Measurements from ENCODE around the gene ERC1. TPM values are rescaled to one million over a fixed set of nuclear protein-coding genes. Genes with fewer than 3 reads are reported as not detected.

ERC1 gene
- total and polyA plus RNA-seq, 8 donors = 34.9 to 64.9 (median 40.8) TPM

DNA sequence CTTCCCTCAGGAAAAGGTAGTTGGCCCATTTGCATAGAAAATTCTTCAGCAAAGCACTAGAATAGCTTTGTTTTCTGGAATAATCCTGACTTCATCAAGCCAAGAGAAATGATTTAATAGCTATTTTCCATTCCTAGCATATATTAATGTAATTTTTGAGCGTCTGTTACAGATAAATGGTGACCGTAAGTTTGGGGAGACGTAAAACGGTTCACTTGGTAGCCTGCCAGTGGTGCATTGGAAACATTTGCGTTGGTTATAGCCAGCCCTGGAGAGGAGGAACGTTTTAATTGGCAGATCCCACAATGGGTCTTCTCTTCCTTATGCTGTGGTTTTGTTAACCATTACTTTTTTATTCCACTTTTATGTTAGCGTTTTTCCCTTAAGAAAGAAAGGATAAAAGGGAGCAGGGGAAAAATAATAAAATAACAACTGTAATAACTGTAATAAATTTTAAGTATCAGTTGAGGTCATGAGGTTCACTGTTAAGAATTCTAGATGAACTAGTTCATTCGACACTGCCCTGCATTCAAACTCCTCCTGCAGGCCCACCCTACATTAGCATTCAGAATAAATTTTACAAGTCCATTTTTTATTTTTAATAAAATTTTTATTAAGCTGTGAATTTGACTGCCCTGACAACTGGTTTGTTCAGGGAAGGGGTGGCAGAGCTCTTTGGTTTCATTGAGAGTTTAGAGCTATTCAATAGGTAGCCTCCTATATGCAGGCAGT, 300.7 kb downstream of the ERC1 start:
- H3K4me3 ChIP-seq = no peak overlapping the region
- no peaks in the 10 kb centered on the region for H3K36me3 ChIP-seq
- no peak for TF ChIP-seq CTCF (IDR thresholded peaks at IDR 0.05)
- intact Hi-C loops (cut with DNase I) = no loop called here
- peaks cover 4 to 22% of the 10 kb centered on the region in 2 donors for H3K4me1 ChIP-seq
- H3K27ac ChIP-seq = no peak overlapping the region
- no peak for DNase-seq
- H3K27me3 ChIP-seq = no peaks in the 10 kb centered on the region
- no peak for ATAC-seq
- no peaks in the 10 kb centered on the region for H3K9me3 ChIP-seq

- ATAC-seq (no peak), DNase-seq (no peak)
- intact Hi-C loops (cut with DNase I) = no loop called here
- no peaks in the 10 kb centered on the region for H3K36me3 ChIP-seq
- TF ChIP-seq CTCF (IDR thresholded peaks at IDR 0.05) = no peak
- no peaks in the 10 kb centered on the region for H3K9me3 ChIP-seq
- H3K27ac ChIP-seq = no peak overlapping the region
- H3K27me3 ChIP-seq = no peaks in the 10 kb centered on the region
- H3K4me1 ChIP-seq = peaks cover 4 to 22% of the 10 kb centered on the region in 2 donors
- no peak overlapping the region for H3K4me3 ChIP-seq
Observed at GRCh38 chr12:1293901-1294300, 302.9 kb downstream of the ERC1 start.

DNA sequence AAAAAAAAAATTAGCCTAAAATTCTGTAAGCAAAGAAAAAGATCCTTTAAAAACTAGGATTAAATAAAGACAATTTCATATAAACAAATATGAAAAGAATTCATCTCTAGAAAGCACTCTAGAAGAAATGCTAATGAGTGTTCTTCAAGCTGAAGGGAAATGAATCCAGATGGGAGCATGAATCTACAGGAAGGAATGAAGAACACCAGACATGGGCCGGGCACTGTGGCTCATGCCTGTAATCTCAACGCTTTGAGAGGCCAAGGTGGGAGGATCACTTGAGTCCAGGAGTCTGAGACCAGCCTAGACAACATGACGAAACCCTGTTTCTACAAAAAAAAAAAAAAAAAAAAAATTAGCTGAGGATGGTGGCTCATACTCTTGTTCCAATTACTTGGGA, 306.2 kb downstream of the ERC1 start:
- Histone ChIP-seq H3K4me3 (no peak overlapping the region), H3K9me3 (no peaks in the 10 kb centered on the region), H3K4me1 (no peaks in the 10 kb centered on the region), H3K36me3 (no peaks in the 10 kb centered on the region), H3K27ac (no peak overlapping the region), H3K27me3 (no peaks in the 10 kb centered on the region)
- no peak for TF ChIP-seq CTCF (IDR thresholded peaks at IDR 0.05)
- no peak for ATAC-seq
- intact Hi-C loops (cut with DNase I) = no loop called here
- DNase-seq = no peak

DNA sequence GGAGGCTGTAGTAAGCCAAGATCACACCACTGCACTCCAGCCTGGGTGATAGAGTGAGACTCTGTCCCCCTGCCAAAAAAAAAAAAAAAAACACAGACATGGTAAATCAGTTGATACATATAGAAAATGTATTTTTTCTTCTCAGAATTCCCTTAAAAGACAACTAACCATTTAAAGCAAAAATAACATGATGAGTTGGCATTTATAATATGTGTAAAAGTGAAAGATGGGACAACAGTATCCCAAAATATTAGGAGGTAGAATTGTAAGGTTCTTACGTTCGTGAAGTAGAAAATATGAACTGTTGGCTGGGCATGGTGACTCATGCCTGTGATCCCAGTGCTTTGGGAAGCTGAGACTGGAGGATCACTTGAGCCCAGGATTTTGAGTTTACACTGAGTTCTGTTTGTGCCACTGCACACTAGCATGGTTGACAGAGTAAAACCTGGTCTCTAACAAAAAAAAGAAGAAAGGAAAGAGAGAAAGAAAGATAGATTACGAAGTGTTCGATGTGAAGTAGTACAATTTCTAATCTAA, 306.7 kb downstream of the ERC1 start:
- Histone ChIP-seq H3K4me3 (no peak overlapping the region), H3K27me3 (no peaks in the 10 kb centered on the region), H3K27ac (no peak overlapping the region), H3K9me3 (no peaks in the 10 kb centered on the region), H3K4me1 (no peaks in the 10 kb centered on the region), H3K36me3 (no peaks in the 10 kb centered on the region)
- intact Hi-C loops (cut with DNase I) = no loop called here
- TF ChIP-seq CTCF (IDR thresholded peaks at IDR 0.05) = no peak
- no peak for ATAC-seq
- no peak for DNase-seq

DNA sequence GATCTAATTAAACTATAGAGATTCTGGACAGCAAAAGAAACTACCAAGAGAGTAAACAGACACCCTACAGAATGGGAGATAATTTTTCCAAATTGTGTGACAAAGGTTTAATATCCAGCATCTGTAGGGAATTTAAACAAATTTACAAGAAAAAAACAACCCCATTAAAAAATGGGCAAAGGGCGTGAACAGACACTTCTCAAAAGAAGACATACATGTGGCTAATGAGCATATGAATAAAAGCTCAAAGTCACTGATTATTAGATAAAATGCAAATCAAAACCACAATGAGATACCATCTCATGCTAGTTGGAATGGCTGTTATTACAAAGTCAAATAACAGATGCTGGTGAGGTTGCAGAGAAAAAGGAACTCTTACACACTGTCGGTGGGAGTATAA, 309.4 kb downstream of the ERC1 start:
- Histone ChIP-seq H3K36me3 (no peaks in the 10 kb centered on the region), H3K4me3 (no peak overlapping the region), H3K4me1 (peaks cover 0 to 5% of the 10 kb centered on the region in 2 donors), H3K9me3 (no peaks in the 10 kb centered on the region), H3K27ac (no peak overlapping the region), H3K27me3 (no peaks in the 10 kb centered on the region)
- no peak for TF ChIP-seq CTCF (IDR thresholded peaks at IDR 0.05)
- intact Hi-C loops (cut with DNase I) = no loop called here
- ATAC-seq = no peak
- DNase-seq = no peak
